PFSK-1 (cell line): ENCODE results near the gene ATP1A1.

Source experiments
- FOXP2 ChIP-seq: optimal IDR thresholded peaks from 2 replicates; pipeline ENCODE3; 2011; ENCODE audit warnings: borderline replicate concordance, control low read depth, inconsistent platforms; ENCODE audit not compliant: insufficient read depth; ENCODE audit errors: extremely low read length, extremely low read depth
- POLR2AphosphoS5 ChIP-seq: IDR thresholded peaks from 2 replicates; pipeline ENCODE4 v1.6.1; 2012; ENCODE audit warnings: low read depth, mild to moderate bottlenecking, control low read depth, low read length, moderate library complexity
- SIN3A ChIP-seq: IDR thresholded peaks from 2 replicates; pipeline ENCODE4 v1.6.1; 2012; ENCODE audit warnings: mild to moderate bottlenecking, low read length, moderate library complexity, borderline replicate concordance; ENCODE audit not compliant: insufficient read depth
- TAF1 ChIP-seq: IDR thresholded peaks from 2 replicates; pipeline ENCODE4 v1.6.1; 2012; ENCODE audit warnings: low read length, control low read depth, borderline replicate concordance; ENCODE audit not compliant: insufficient read depth
- TF ChIP-seq, protein P1 (sequence below), 2 experiments: IDR thresholded peaks; 2 replicates each; pipeline versions ENCODE4 v1.6.1 to v1.8.0; 2011 to 2012; ENCODE audit warnings: low read depth in 2 of 2, low read length in 2 of 2, control low read depth in 1 of 2, inconsistent platforms in 1 of 2, mild to moderate bottlenecking in 1 of 2, moderate library complexity in 1 of 2; ENCODE audit not compliant: insufficient read depth in 1 of 2

Gene ATP1A1

GRCh38 chr1:116453906-116454305 is 80.9 kb downstream of the ATP1A1 start:
- TF ChIP-seq SIN3A (no peak), TAF1 (no peak), FOXP2 (no peak), POLR2AphosphoS5 (no peak)
- TF ChIP-seq, protein P1, sequence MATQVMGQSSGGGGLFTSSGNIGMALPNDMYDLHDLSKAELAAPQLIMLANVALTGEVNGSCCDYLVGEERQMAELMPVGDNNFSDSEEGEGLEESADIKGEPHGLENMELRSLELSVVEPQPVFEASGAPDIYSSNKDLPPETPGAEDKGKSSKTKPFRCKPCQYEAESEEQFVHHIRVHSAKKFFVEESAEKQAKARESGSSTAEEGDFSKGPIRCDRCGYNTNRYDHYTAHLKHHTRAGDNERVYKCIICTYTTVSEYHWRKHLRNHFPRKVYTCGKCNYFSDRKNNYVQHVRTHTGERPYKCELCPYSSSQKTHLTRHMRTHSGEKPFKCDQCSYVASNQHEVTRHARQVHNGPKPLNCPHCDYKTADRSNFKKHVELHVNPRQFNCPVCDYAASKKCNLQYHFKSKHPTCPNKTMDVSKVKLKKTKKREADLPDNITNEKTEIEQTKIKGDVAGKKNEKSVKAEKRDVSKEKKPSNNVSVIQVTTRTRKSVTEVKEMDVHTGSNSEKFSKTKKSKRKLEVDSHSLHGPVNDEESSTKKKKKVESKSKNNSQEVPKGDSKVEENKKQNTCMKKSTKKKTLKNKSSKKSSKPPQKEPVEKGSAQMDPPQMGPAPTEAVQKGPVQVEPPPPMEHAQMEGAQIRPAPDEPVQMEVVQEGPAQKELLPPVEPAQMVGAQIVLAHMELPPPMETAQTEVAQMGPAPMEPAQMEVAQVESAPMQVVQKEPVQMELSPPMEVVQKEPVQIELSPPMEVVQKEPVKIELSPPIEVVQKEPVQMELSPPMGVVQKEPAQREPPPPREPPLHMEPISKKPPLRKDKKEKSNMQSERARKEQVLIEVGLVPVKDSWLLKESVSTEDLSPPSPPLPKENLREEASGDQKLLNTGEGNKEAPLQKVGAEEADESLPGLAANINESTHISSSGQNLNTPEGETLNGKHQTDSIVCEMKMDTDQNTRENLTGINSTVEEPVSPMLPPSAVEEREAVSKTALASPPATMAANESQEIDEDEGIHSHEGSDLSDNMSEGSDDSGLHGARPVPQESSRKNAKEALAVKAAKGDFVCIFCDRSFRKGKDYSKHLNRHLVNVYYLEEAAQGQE (IDR thresholded peaks at IDR 0.05; ENCODE audit: insufficient read depth in 1 of 2, low read depth in 2 of 2, low read length in 2 of 2), result no peak
